ENCODE measurements around the gene KRT79.

The KRT79 gene

GRCh38 chr12:52791271-52792184, 42.6 kb downstream of the KRT79 start:
- DNase-seq (ENCODE audit: low spot score): no peak

GRCh38 chr12:52790427-52791270, 43.5 kb downstream of the KRT79 start:
- no peak for DNase-seq (ENCODE audit: low spot score)

GRCh38 chr12:52789637-52790426, 44.3 kb downstream of the KRT79 start:
- no peak for DNase-seq (ENCODE audit: low spot score)

GRCh38 chr12:52788876-52789636, 45.1 kb downstream of the KRT79 start:
- no peak for DNase-seq (ENCODE audit: low spot score)

- no peak for DNase-seq (ENCODE audit: low spot score)
These were observed 45.8 kb downstream of the KRT79 start for GRCh38 chr12:52788192-52788875.

- peak; percentile 9 for DNase-seq (ENCODE audit: low spot score)
These were observed 46.6 kb downstream of the KRT79 start for GRCh38 chr12:52787324-52788191.

GRCh38 chr12:52784909-52785308, 49.2 kb downstream of the KRT79 start:
- no peak for DNase-seq (ENCODE audit: low spot score)

GRCh38 chr12:52783563-52784316, 50.4 kb downstream of the KRT79 start:
- DNase-seq (ENCODE audit: low spot score): no peak

GRCh38 chr12:52782502-52782901, 51.6 kb downstream of the KRT79 start:
- DNase-seq (ENCODE audit: low spot score): no peak

GRCh38 chr12:52781399-52782082, 52.6 kb downstream of the KRT79 start:
- no peak for DNase-seq (ENCODE audit: low spot score)

GRCh38 chr12:52779914-52780313, 54.2 kb downstream of the KRT79 start:
- no peak for DNase-seq (ENCODE audit: low spot score)

GRCh38 chr12:52778833-52779232, 55.3 kb downstream of the KRT79 start:
- no peak for DNase-seq (ENCODE audit: low spot score)

GRCh38 chr12:52777566-52777965, 56.5 kb downstream of the KRT79 start:
- DNase-seq (ENCODE audit: low spot score): no peak

- no peak for DNase-seq (ENCODE audit: low spot score)
These were observed 57.2 kb downstream of the KRT79 start, which contains the start of gene KRT76 for GRCh38 chr12:52776913-52777395. TSS of gene KRT76 (minus strand) at chr12:52777345. CDS start at chr12:52777291, 54 bp downstream.

- no peak for DNase-seq (ENCODE audit: low spot score)
These were observed 57.7 kb downstream of the KRT79 start for GRCh38 chr12:52776435-52776834.

- no peak for DNase-seq (ENCODE audit: low spot score)
These were observed 59.4 kb downstream of the KRT79 start for GRCh38 chr12:52774629-52775250.

- DNase-seq (ENCODE audit: low spot score): no peak
These were observed 61.3 kb downstream of the KRT79 start for GRCh38 chr12:52772772-52773171.

- DNase-seq (ENCODE audit: low spot score): no peak
These were observed 61.9 kb downstream of the KRT79 start for GRCh38 chr12:52772188-52772587.

Measured in LoVo (cell line).